Measurements from ENCODE around the gene AATF. TPM values are rescaled to one million over a fixed set of nuclear protein-coding genes. Genes with fewer than 3 reads are reported as not detected.

AATF gene
- total RNA-seq, 1 experiment from 2014 or later, result 54.4 TPM

GRCh38 chr17:37101306-37101705, 152.6 kb downstream of the AATF start:
- in situ Hi-C loops (cut with HindIII; ENCODE audit: low pct_unique_long_range_greater_than_20kb, low sequenced_read_pairs), result no loop called here

GRCh38 chr17:37103231-37103630, 154.5 kb downstream of the AATF start:
- no peak for DNase-seq (ENCODE audit: low read depth, low spot score)
- in situ Hi-C loops (cut with HindIII; ENCODE audit: low pct_unique_long_range_greater_than_20kb, low sequenced_read_pairs), result no loop called here

More at GRCh38 chr17:37101306-37101705, 152.6 kb downstream of the AATF start:
- no peak for DNase-seq (ENCODE audit: low read depth, low spot score)

- in situ Hi-C loops (cut with HindIII; ENCODE audit: low pct_unique_long_range_greater_than_20kb, low sequenced_read_pairs), result no loop called here
- no peak for DNase-seq (ENCODE audit: low read depth, low spot score)
Observed at GRCh38 chr17:37106049-37106448, 157.3 kb downstream of the AATF start.

Small RNA genes lying within 50 kb of the gene (small RNA-seq; reads per million reads assigned to genes)
- 0 to 0.05 reads per million in 2 experiments for gene AC243773.2
- 0 reads per million in 2 experiments for gene MIR2909

Other genes starting within 250 kb of the AATF start
- 0.80 and 1.2 TPM in 2 replicates for gene LHX1, start 11.5 kb upstream of the AATF start, total RNA-seq (2014; rRNA removed; shearing (Covaris generic))